ENCODE data around the gene EFL1. TPM values are rescaled to one million over a fixed set of nuclear protein-coding genes. Genes with fewer than 3 reads are reported as not detected.

Gene EFL1
- total and polyA plus RNA-seq, 2 of the 8 experiments (the other 6 are each of a cell fraction or from before 2014, with no cell fraction given), result 10.8 to 31.5 TPM

- POLR2A ChIA-PET (ENCODE audit: partially characterized antibody), result interaction anchor here (1.5 kb wide), 1 partner anchor 11 kb away, joined by 5 read pairs; no protein-coding TSS in a partner anchor
- no peak overlapping the region for H2BK20ac ChIP-seq (ENCODE audit: low read length)
- no peak overlapping the region for H4K8ac ChIP-seq (ENCODE audit: extremely low read depth, insufficient read depth, low read length)
- H4K20me1 ChIP-seq (replicated peaks in 1 of 2; ENCODE audit: control insufficient read depth in 1 of 2, insufficient read depth in 2 of 2, low read length in 2 of 2), result no peaks in the 10 kb centered on the region
- no peaks in the 10 kb centered on the region for H3K23me2 ChIP-seq (ENCODE audit: low read depth, low read length)
- H3K14ac ChIP-seq (ENCODE audit: insufficient read length), result no peak overlapping the region
- no peak overlapping the region for H2AK5ac ChIP-seq (ENCODE audit: low read depth, low read length)
- DNase-seq (ENCODE audit: low read depth in 1 of 2, low spot score in 2 of 2) (no peak), FAIRE-seq (no peak)
- H2BK5ac ChIP-seq (ENCODE audit: low read depth, low read length), result no peak overlapping the region
- no peaks in the 10 kb centered on the region for H3K79me2 ChIP-seq (ENCODE audit: control insufficient read depth in 1 of 2, insufficient read depth in 2 of 2, low read length in 2 of 2)
- H3K9ac ChIP-seq (replicated peaks in 1 of 4; ENCODE audit: extremely low read depth in 1 of 4, low read depth in 3 of 4, low read length in 3 of 4), result no peak overlapping the region
- H3K36me3 ChIP-seq (ENCODE audit: control insufficient read depth in 2 of 4, insufficient read depth in 4 of 4, low read length in 3 of 4), result peaks cover 0 to 12% (median 9%) of the 10 kb centered on the region in 4 experiments; a peak in 5 of 8 replicates
- H2BK15ac ChIP-seq (ENCODE audit: low read length), result no peak overlapping the region
- no peak overlapping the region for H3K4me2 ChIP-seq (ENCODE audit: insufficient read depth in 1 of 2, low read depth in 2 of 2, low read length in 2 of 2)
- no peak overlapping the region for H3K4ac ChIP-seq (replicated peaks; ENCODE audit: insufficient read length, low read depth, low read length)
- H3K18ac ChIP-seq (ENCODE audit: extremely low read depth, low read length), result no peak overlapping the region
- H3K56ac ChIP-seq (replicated peaks; ENCODE audit: insufficient read length, low read depth, low read length), result no peak overlapping the region
- H3K4me3 ChIP-seq (ENCODE audit: extremely low read depth in 1 of 4, insufficient read depth in 2 of 4, low read depth in 3 of 4, low read length in 4 of 4), result no peak overlapping the region
- 85% methylated on average over 2 of the region's 2 CpGs; no CpG with 5 or more reads in 1 of the 2 experiments for WGBS, 2 experiments (ENCODE audit: extremely low coverage in 1 of 2, insufficient coverage in 1 of 2, insufficient read length in 1 of 2, insufficient replicate concordance in 2 of 2, low coverage in 1 of 2, low lambda C conversion rate in 2 of 2, missing lambda C conversion rate in 1 of 2)
- TF ChIP-seq BACH1 (IDR thresholded peaks at IDR 0.05; ENCODE audit: low read length), result no peak
- TF ChIP-seq, protein P1, sequence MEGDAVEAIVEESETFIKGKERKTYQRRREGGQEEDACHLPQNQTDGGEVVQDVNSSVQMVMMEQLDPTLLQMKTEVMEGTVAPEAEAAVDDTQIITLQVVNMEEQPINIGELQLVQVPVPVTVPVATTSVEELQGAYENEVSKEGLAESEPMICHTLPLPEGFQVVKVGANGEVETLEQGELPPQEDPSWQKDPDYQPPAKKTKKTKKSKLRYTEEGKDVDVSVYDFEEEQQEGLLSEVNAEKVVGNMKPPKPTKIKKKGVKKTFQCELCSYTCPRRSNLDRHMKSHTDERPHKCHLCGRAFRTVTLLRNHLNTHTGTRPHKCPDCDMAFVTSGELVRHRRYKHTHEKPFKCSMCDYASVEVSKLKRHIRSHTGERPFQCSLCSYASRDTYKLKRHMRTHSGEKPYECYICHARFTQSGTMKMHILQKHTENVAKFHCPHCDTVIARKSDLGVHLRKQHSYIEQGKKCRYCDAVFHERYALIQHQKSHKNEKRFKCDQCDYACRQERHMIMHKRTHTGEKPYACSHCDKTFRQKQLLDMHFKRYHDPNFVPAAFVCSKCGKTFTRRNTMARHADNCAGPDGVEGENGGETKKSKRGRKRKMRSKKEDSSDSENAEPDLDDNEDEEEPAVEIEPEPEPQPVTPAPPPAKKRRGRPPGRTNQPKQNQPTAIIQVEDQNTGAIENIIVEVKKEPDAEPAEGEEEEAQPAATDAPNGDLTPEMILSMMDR (IDR thresholded peaks at IDR 0.05; ENCODE audit: control extremely low read depth in 1 of 3, insufficient read depth in 1 of 3, low read depth in 1 of 3, low read length in 3 of 3), result no peak
- H2BK120ac ChIP-seq (replicated peaks; ENCODE audit: low read depth, low read length), result no peak overlapping the region
- no peak overlapping the region for H2AFZ ChIP-seq (ENCODE audit: low read length)
- H3K9me3 ChIP-seq (ENCODE audit: insufficient read depth in 2 of 2, low read depth in 1 of 2, low read length in 1 of 2), result no peaks in the 10 kb centered on the region
- H4K91ac ChIP-seq (replicated peaks; ENCODE audit: insufficient read length, low read length), result no peak overlapping the region
- no peak overlapping the region for H3K23ac ChIP-seq (ENCODE audit: insufficient read length)
- no peak overlapping the region for H3K27ac ChIP-seq (ENCODE audit: low read depth, low read length)
- H2BK12ac ChIP-seq (ENCODE audit: low read depth, low read length), result no peak overlapping the region
- CTCF ChIA-PET (ENCODE audit: partially characterized antibody), result interaction anchor here (0.9 to 5.2 kb wide), 14 partner anchors 11 to 731 kb away, joined by 3 to 38 read pairs (median 6); no protein-coding TSS in a partner anchor
- H3K79me1 ChIP-seq (ENCODE audit: low read depth, low read length), result no peaks in the 10 kb centered on the region
- H4K5ac ChIP-seq (ENCODE audit: insufficient read length, low read depth, low read length), result no peak overlapping the region
- H3K4me1 ChIP-seq (replicated peaks in 1 of 4; ENCODE audit: control insufficient read depth in 3 of 4, insufficient read depth in 4 of 4, low read length in 3 of 4), result no peaks in the 10 kb centered on the region
- H3K27me3 ChIP-seq (replicated peaks in 1 of 4; ENCODE audit: control insufficient read depth in 3 of 4, extremely low read depth in 1 of 4, insufficient read depth in 3 of 4, low read length in 3 of 4), result no peaks in the 10 kb centered on the region
Measured at GRCh38 chr15:82140886-82141285, 121.6 kb downstream of the EFL1 start.
